ENCODE data around the gene VWA1. TPM values are rescaled to one million over a fixed set of nuclear protein-coding genes. Genes with fewer than 3 reads are reported as not detected.
"Not testable (repeated sequence)": the region's sequence is repeated elsewhere in the genome, so short reads cannot be mapped to it uniquely, and the experiment has no call there.

The VWA1 gene
- total and polyA plus RNA-seq, 4 donors, result 51.7 to 94.3 (median 69.1) TPM

DNA sequence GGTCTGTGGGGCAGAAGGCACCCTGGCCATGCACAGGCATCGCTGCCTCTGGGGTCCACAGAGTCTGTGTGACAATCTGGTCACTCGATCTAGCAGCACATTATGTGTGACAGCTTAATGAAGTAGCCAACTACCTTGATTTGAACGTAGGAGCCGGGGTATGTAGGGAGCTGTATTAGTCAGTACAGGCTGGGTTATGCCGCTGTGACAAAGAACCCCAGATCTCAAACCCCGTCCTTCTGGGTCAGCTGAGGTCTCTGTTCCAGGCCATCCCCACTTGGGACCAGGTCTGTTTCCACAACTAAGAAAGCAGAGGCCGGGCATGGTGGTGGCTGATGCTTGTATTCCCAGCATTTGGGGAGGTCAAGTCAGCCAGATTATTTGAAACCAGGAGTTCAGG, 27.8 kb downstream of the VWA1 start:
- peaks cover 0 to 2% (median 0%) of the 10 kb centered on the region in 4 donors for H3K9me3 ChIP-seq (ENCODE audit: control insufficient read depth in 4 of 4, insufficient read depth in 3 of 4, low read length in 3 of 4)
- H3K4me1 ChIP-seq (ENCODE audit: control insufficient read depth in 5 of 5, insufficient read depth in 5 of 5, low read length in 5 of 5), result peaks cover 0 to 4% (median 0%) of the 10 kb centered on the region in 5 donors
- no peak overlapping the region for H3K4me3 ChIP-seq
- H3K27ac ChIP-seq (ENCODE audit: low read depth in 1 of 2, low read length in 1 of 2), result peak overlapping the region in 1 of 2 donors; percentile 20
- no peak for TF ChIP-seq CTCF (IDR thresholded peaks at IDR 0.05; ENCODE audit: control extremely low read depth, extremely low read depth)
- H3K9ac ChIP-seq (ENCODE audit: insufficient read depth in 1 of 2, low read length in 2 of 2), result no peak overlapping the region
- DNase-seq (no peak), ATAC-seq (ENCODE audit: insufficient read depth, low FRiP score) (no peak)
- H3K27me3 ChIP-seq (ENCODE audit: control insufficient read depth in 3 of 3, insufficient read depth in 3 of 3, low read length in 2 of 3), result no peaks in the 10 kb centered on the region
- no peaks in the 10 kb centered on the region for H3K36me3 ChIP-seq (ENCODE audit: control insufficient read depth in 4 of 4, insufficient read depth in 4 of 4, low read length in 4 of 4)
- 91 to 96% methylated on average over 7 of the region's 7 CpGs for WGBS, 2 donors

GRCh38 chr1:1468196-1468985, 32.9 kb downstream of the VWA1 start:
- 79 to 87% methylated on average over 28 to 40 of the region's 44 CpGs for WGBS, 2 donors
- H3K27me3 ChIP-seq (ENCODE audit: control insufficient read depth in 3 of 3, insufficient read depth in 3 of 3, low read length in 2 of 3); H3K27ac ChIP-seq (ENCODE audit: low read depth in 1 of 2, low read length in 1 of 2); DNase-seq; H3K9ac ChIP-seq (ENCODE audit: insufficient read depth in 1 of 2, low read length in 2 of 2); H3K4me3 ChIP-seq; H3K36me3 ChIP-seq (ENCODE audit: control insufficient read depth in 4 of 4, insufficient read depth in 4 of 4, low read length in 4 of 4); H3K4me1 ChIP-seq (ENCODE audit: control insufficient read depth in 5 of 5, insufficient read depth in 5 of 5, low read length in 5 of 5); H3K9me3 ChIP-seq (ENCODE audit: control insufficient read depth in 4 of 4, insufficient read depth in 3 of 4, low read length in 3 of 4); ATAC-seq (ENCODE audit: insufficient read depth, low FRiP score): not testable (repeated sequence)

GRCh38 chr1:1470626-1471388, 35.3 kb downstream of the VWA1 start:
- TF ChIP-seq CTCF (IDR thresholded peaks at IDR 0.05; ENCODE audit: control extremely low read depth, extremely low read depth), result no peak
- ATAC-seq (ENCODE audit: insufficient read depth, low FRiP score) (no peak), DNase-seq (no peak)
- Histone ChIP-seq H3K36me3 (ENCODE audit: control insufficient read depth in 4 of 4, insufficient read depth in 4 of 4, low read length in 4 of 4) (no peaks in the 10 kb centered on the region), H3K9me3 (ENCODE audit: control insufficient read depth in 4 of 4, insufficient read depth in 3 of 4, low read length in 3 of 4) (no peaks in the 10 kb centered on the region), H3K4me3 (peak overlapping the region; percentile 82), H3K4me1 (ENCODE audit: control insufficient read depth in 5 of 5, insufficient read depth in 5 of 5, low read length in 5 of 5) (peaks cover 0 to 10% (median 3%) of the 10 kb centered on the region in 5 donors), H3K9ac (ENCODE audit: insufficient read depth in 1 of 2, low read length in 2 of 2) (peak overlapping the region in 1 of 2 donors; percentile 67), H3K27me3 (ENCODE audit: control insufficient read depth in 3 of 3, insufficient read depth in 3 of 3, low read length in 2 of 3) (no peaks in the 10 kb centered on the region), H3K27ac (ENCODE audit: low read depth in 1 of 2, low read length in 1 of 2) (peak overlapping the region; percentile 80 to 90)
- WGBS, 2 donors, result 13 to 18% methylated on average over 16 of the region's 16 CpGs

Data from lung (tissue), 12 donors.